Measurements from ENCODE around the gene PRTG.

PRTG gene

DNA sequence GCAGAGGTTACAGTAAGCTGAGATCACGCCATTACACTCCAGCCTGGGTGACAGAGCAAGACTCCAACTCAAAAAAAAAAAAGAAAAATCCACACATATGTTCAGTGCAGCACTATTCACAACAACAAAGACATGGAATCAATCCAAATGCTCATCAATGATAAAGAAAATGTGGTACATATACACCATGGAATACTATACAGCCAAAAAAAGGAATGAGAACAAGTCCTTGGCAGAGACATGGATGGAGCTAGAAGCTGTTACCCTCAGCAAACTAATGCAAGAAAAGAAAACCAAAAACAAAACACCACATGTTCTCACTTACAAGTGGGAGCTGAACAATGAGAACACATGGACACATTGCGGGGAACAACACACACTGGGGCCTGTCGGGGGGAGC, 180.4 kb downstream of the PRTG start:
- no peak for DNase-seq (ENCODE audit: low spot score)
